B cell (primary cell): ENCODE data around the gene RILPL2. TPM values are rescaled to one million over a fixed set of nuclear protein-coding genes. Genes with fewer than 3 reads are reported as not detected.

ENCODE experiments used
- ATAC-seq: fragments of 200-7000 bp; cut with Tn5 transposase; one replicate; pipeline ENCODE4 v1.10.0; 2021; ENCODE audit warnings: low read depth, mild to moderate bottlenecking, moderate number of reproducible peaks, moderate library complexity
- CTCF ChIA-PET: fragments of 350-600 bp; sonication (Branson Sonifier 250); formaldehyde crosslinking; loops from one replicate; lab custom pipeline; 2021; ENCODE audit warnings: antibody characterized with exemption, inconsistent platforms; lab: Charles Lee
- POLR2A ChIA-PET: fragments of 350-600 bp; sonication (Branson Sonifier 250); formaldehyde crosslinking; loops from one replicate; lab custom pipeline; 2021; ENCODE audit warnings: antibody characterized with exemption; lab: Charles Lee
- DNase-seq: peaks from one replicate; pipeline ENCODE4 v3.0.0; 2013
- H2AFZ ChIP-seq: 2 replicates; pipeline ENCODE4 v1.6.1; 2012; ENCODE audit warnings: mild to moderate bottlenecking, low read depth, low read length; ENCODE audit not compliant: insufficient read depth, poor library complexity, severe bottlenecking
- H3K27ac ChIP-seq, 2 donors: 1 replicate in 1 of 2; 2 replicates in 1 of 2; pipeline ENCODE4 v1.5.1; 2012 to 2013; ENCODE audit warnings: low read length in 2 of 2, mild to moderate bottlenecking in 2 of 2, moderate library complexity in 1 of 2
- H3K27me3 ChIP-seq, 4 experiments: fragments of 200-600 bp in 1 of 4; sonication (generic) in 1 of 4; replicated peaks in 1 of 4; 1 replicate in 2 of 4; 2 replicates in 2 of 4; pipeline versions ENCODE4 v1.6.1 to v1.7.0; 2013 to 2016; ENCODE audit warnings: low read length in 3 of 4, mild to moderate bottlenecking in 2 of 4, mixed read lengths in 1 of 4, moderate library complexity in 1 of 4; ENCODE audit not compliant: insufficient read depth in 4 of 4, control insufficient read depth in 3 of 4; ENCODE audit errors: control extremely low read depth in 1 of 4
- H3K36me3 ChIP-seq, 2 experiments: replicated peaks in 1 of 2; 1 replicate in 1 of 2; 2 replicates in 1 of 2; pipeline versions ENCODE4 v1.6.1 to v1.7.1; 2013; ENCODE audit warnings: low read length in 1 of 2; ENCODE audit not compliant: insufficient read depth in 2 of 2, control insufficient read depth in 1 of 2; ENCODE audit errors: control extremely low read depth in 1 of 2, extremely low read depth in 1 of 2
- H3K4me1 ChIP-seq, 2 donors: fragments of 200-600 bp in 1 of 2; sonication (generic) in 1 of 2; 1 replicate in 1 of 2; 2 replicates in 1 of 2; pipeline versions ENCODE4 v1.5.1 to v1.6.1; 2013 to 2017; ENCODE audit warnings: low read length in 2 of 2; ENCODE audit not compliant: control insufficient read depth in 2 of 2, insufficient read depth in 2 of 2
- H3K4me2 ChIP-seq: replicated peaks from 2 replicates; pipeline ENCODE3; 2012; ENCODE audit warnings: mild to moderate bottlenecking, low read depth, low read length; ENCODE audit not compliant: poor library complexity, severe bottlenecking
- H3K4me3 ChIP-seq, 5 experiments: fragments of 200-600 bp in 1 of 5; sonication (generic) in 1 of 5; 1 replicate in 3 of 5; 2 replicates in 2 of 5; pipeline versions ENCODE4 v1.5.1 to v1.7.0; 2011 to 2016; ENCODE audit warnings: low read length in 4 of 5, mild to moderate bottlenecking in 4 of 5, low read depth in 2 of 5, control low read depth in 1 of 5, moderate library complexity in 1 of 5; ENCODE audit not compliant: insufficient read depth in 1 of 5; ENCODE audit errors: control extremely low read depth in 1 of 5, extremely low read depth in 1 of 5
- H3K79me2 ChIP-seq: fragments of 200-600 bp; sonication (generic); one replicate; pipeline ENCODE4 v1.6.0; 2016; ENCODE audit warnings: low read length; ENCODE audit not compliant: control insufficient read depth, insufficient read depth
- H3K9ac ChIP-seq: fragments of 200-600 bp; sonication (generic); 2 replicates; pipeline ENCODE4 v1.6.1; 2017; ENCODE audit warnings: mild to moderate bottlenecking, low read length, moderate library complexity
- H3K9me3 ChIP-seq, 3 donors: one replicate each; pipeline versions ENCODE4 v1.6.1 to v1.7.1; 2013; ENCODE audit warnings: low read length in 2 of 3; ENCODE audit not compliant: control insufficient read depth in 2 of 3, insufficient read depth in 1 of 3; ENCODE audit errors: control extremely low read depth in 1 of 3
- H4K20me1 ChIP-seq: 2 replicates; pipeline ENCODE4 v1.6.0; 2012; ENCODE audit warnings: mild to moderate bottlenecking, low read length; ENCODE audit not compliant: insufficient read depth, control insufficient read depth, poor library complexity, severe bottlenecking
- H3K27ac Mint-ChIP-seq: one replicate; pipeline ENCODE4 v1.8.0; 2021; ENCODE audit warnings: mixed read lengths
- H3K27me3 Mint-ChIP-seq: one replicate; pipeline ENCODE4 v1.8.0; 2021; ENCODE audit warnings: mixed read lengths
- H3K4me1 Mint-ChIP-seq: one replicate; pipeline ENCODE4 v1.8.0; 2021; ENCODE audit warnings: mixed read lengths
- H3K4me3 Mint-ChIP-seq: one replicate; pipeline ENCODE4 v1.8.0; 2021; ENCODE audit warnings: mixed read lengths
- H3K9me3 Mint-ChIP-seq: one replicate; pipeline ENCODE4 v1.8.0; 2022; ENCODE audit warnings: mixed read lengths; ENCODE audit not compliant: insufficient read depth
- CTCF ChIP-seq: fragments of 200-600 bp; IDR thresholded peaks from one replicate; pipeline ENCODE4 v1.8.0; 2022; ENCODE audit warnings: antibody characterized with exemption, mild to moderate bottlenecking
- EZH2 ChIP-seq: IDR thresholded peaks from 2 replicates; pipeline ENCODE4 v1.6.1; 2012; ENCODE audit warnings: borderline replicate concordance, low read depth, mild to moderate bottlenecking, moderate library complexity, low read length; ENCODE audit not compliant: insufficient read depth, poor library complexity, severe bottlenecking
- WGBS: methylation state at CpG from one replicate; pipeline ENCODE4 v1.1.5; 2013; ENCODE audit warnings: missing lambda C conversion rate; ENCODE audit not compliant: insufficient coverage; 5-methylcytosine and 5-hydroxymethylcytosine counted together
- intact Hi-C: fragments of 100-400 bp; cut with micrococcal nuclease; formaldehyde crosslinking; loops from one replicate; pipeline ENCODE4 v1.10.0; 2022
- polyA plus RNA-seq: library from polyadenylated mRNA; depleted of rRNA; stranded (reverse); fragments of >200 nt; gene quantifications from 2 replicates; pipeline ENCODE4 v1.2.3, GENCODE V29; 2012
- total RNA-seq, 2 donors: library from RNA; stranded (reverse); fragments of 120-200 nt in 1 of 2; gene quantifications; 1 replicate in 1 of 2; 2 replicates in 1 of 2; pipeline versions ENCODE4 v1.2.3 to v1.2.4, GENCODE V29; 2013 to 2022

The RILPL2 gene
- total and polyA plus RNA-seq, 2 donors (not counting 1 experiment from before 2014, with no cell fraction given) = 4.0 to 12.6 TPM

GRCh38 chr12:123444092-123445026 lies 7.9 kb upstream of the RILPL2 start:
- Mint-ChIP-seq H3K27me3 (no peaks in the 10 kb centered on the region), H3K4me1 (peaks cover 52% of the 10 kb centered on the region), H3K27ac (peak overlapping the region; percentile 64), H3K9me3 (no peaks in the 10 kb centered on the region), H3K4me3 (no peak overlapping the region)
- H3K79me2 ChIP-seq = no peaks in the 10 kb centered on the region
- no peaks in the 10 kb centered on the region for H3K9me3 ChIP-seq
- intact Hi-C loops = loop anchor here (1.0 kb wide), 1 partner anchor 8 kb away; the partner anchor contains the start of gene RILPL2
- no peak for DNase-seq
- peak overlapping the region in 1 of 2 donors; percentile 68 for H3K27ac ChIP-seq
- H3K36me3 ChIP-seq = no peaks in the 10 kb centered on the region
- peaks cover 24 to 55% of the 10 kb centered on the region in 2 donors for H3K4me1 ChIP-seq
- no peak overlapping the region for H3K9ac ChIP-seq
- CTCF ChIA-PET = interaction anchor here (0.6 to 1.0 kb wide), 3 partner anchors 8 to 16 kb away, joined by 3 to 5 read pairs (median 3); partner anchors contain the start of gene RILPL2
- 85% methylated on average over 4 of the region's 8 CpGs for WGBS
- no peaks in the 10 kb centered on the region for H3K27me3 ChIP-seq
- POLR2A ChIA-PET = interaction anchor here (0.8 to 1.7 kb wide), 3 partner anchors 8 to 79 kb away, joined by 3 to 5 read pairs (median 5); partner anchors contain the start of gene RILPL2
- H3K4me3 ChIP-seq = no peak overlapping the region
- H2AFZ ChIP-seq = no peak overlapping the region
- H4K20me1 ChIP-seq = no peaks in the 10 kb centered on the region
- ATAC-seq = no peak
- no peak overlapping the region for H3K4me2 ChIP-seq
- no peak for TF ChIP-seq EZH2
- no peak for TF ChIP-seq CTCF

DNA sequence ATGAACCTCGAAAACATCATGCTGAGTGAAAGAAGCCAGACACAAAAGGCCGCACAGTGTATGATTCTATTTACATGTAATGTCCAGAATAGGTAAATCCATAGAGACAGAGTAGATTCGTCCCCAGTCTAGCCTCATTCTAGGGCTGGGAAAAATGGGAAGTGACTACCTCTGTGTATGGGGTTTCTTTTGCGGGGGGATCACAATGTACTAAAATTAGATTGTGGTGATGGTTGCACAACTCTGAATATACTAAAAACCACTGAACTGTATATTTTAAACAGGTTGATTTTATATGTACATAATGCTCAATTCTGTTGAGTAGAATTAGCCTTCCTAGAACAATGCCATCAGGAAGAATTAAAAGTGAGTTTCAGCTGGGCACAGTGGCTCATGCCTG lies 6.3 kb upstream of the RILPL2 start:
- Histone ChIP-seq H2AFZ (no peak overlapping the region), H3K79me2 (no peaks in the 10 kb centered on the region), H3K27me3 (no peaks in the 10 kb centered on the region), H3K36me3 (no peaks in the 10 kb centered on the region), H4K20me1 (no peaks in the 10 kb centered on the region), H3K9ac (no peak overlapping the region), H3K4me1 (peaks cover 23 to 47% of the 10 kb centered on the region in 2 donors), H3K27ac (no peak overlapping the region), H3K4me3 (no peak overlapping the region), H3K9me3 (no peaks in the 10 kb centered on the region), H3K4me2 (no peak overlapping the region)
- peaks cover 41% of the 10 kb centered on the region for H3K4me1 Mint-ChIP-seq
- H3K4me3 Mint-ChIP-seq = peak overlapping the region; percentile 54
- ATAC-seq (no peak), DNase-seq (no peak)
- 20% methylated on average over 2 of the region's 4 CpGs for WGBS
- no peaks in the 10 kb centered on the region for H3K9me3 Mint-ChIP-seq
- no peaks in the 10 kb centered on the region for H3K27me3 Mint-ChIP-seq
- intact Hi-C loops = no loop called here
- TF ChIP-seq CTCF = no peak
- no peak for TF ChIP-seq EZH2
- peak overlapping the region; percentile 24 for H3K27ac Mint-ChIP-seq
- ChIA-PET POLR2A (no interaction called here), CTCF (interaction anchor here (0.6 kb wide), 1 partner anchor 10 kb away, joined by 5 read pairs; no protein-coding TSS in a partner anchor)
